ENCODE data around the gene RNF40. TPM values are rescaled to one million over a fixed set of nuclear protein-coding genes. Genes with fewer than 3 reads are reported as not detected.

The RNF40 gene
- total RNA-seq, 2 experiments from 2014 or later = 103 to 106 TPM

- Mint-ChIP-seq H3K4me3 (no peak overlapping the region), H3K36me3 (no peaks in the 10 kb centered on the region), H3K4me1 (peaks cover 5% of the 10 kb centered on the region), H3K9me3 (ENCODE audit: low read depth) (no peaks in the 10 kb centered on the region), H3K27ac (no peak overlapping the region), H3K27me3 (peaks cover 22% of the 10 kb centered on the region)
- DNase-seq (no peak), ATAC-seq (no peak)
- CTCF ChIA-PET = no interaction called here
Observed at GRCh38 chr16:30784215-30784614, 22.1 kb downstream of the RNF40 start.

DNA sequence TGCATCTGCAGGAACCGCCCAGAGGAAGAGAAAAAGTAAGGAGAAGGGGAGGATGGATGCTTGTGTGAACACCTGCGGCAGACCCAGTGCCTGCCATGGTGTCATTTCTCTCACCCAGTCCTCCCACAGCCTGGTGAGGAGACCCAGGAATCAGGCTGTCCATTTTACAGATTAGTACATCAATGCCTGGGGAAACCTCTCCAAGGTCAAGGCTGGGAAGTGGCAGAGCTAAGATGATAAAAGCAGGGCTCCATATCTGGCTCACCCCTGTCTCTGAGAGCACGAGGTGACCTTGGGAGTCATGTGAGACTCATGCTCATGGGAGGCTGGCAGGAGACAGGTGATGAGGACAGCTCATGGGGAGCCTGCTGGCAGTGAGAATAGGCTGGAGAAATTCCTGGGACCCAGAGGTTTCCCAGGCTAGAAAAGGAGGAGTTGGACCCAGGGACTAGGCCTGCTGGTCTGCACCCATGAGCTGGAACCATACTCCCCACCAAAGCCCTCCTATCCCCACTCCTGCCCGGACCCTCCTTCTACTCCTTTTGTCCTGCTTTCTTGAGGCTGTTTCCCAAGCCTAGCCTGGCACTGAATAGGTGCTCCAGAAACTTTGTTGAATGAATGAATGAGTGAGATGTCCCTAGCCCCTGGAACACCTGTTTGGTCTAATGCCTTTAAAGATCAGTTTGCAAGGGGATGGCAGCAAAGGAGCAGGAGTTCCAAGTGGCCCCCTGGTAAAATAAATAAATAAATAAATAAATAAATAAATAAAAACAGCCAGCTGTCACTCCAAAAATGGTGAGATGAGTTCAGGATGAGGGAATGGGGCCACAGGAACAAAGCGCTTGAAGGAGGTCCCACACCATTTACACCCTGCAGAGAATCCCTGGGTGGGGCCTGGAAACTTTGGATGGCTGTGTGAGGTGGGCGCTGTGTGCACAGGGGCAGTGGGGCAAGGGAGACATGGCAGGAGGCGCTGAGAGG is 23.3 kb downstream of the RNF40 start:
- no peak overlapping the region for H3K27ac Mint-ChIP-seq
- H3K4me3 Mint-ChIP-seq = peak overlapping the region; percentile 57
- peaks cover 5% of the 10 kb centered on the region for H3K4me1 Mint-ChIP-seq
- H3K9me3 Mint-ChIP-seq (ENCODE audit: low read depth) = no peaks in the 10 kb centered on the region
- H3K36me3 Mint-ChIP-seq = no peaks in the 10 kb centered on the region
- DNase-seq (no peak), ATAC-seq (no peak)
- CTCF ChIA-PET = interaction anchor here (0.9 to 1.7 kb wide), 6 partner anchors 8 to 88 kb away, joined by 3 to 5 read pairs (median 3); no protein-coding TSS in a partner anchor
- H3K27me3 Mint-ChIP-seq = peaks cover 22% of the 10 kb centered on the region

GRCh38 chr16:30786115-30786935 is 24.2 kb downstream of the RNF40 start:
- H3K4me3 Mint-ChIP-seq = peak overlapping the region; percentile 57
- peaks cover 5% of the 10 kb centered on the region for H3K4me1 Mint-ChIP-seq
- no peak overlapping the region for H3K27ac Mint-ChIP-seq
- no peaks in the 10 kb centered on the region for H3K36me3 Mint-ChIP-seq
- CTCF ChIA-PET = interaction anchor here (0.9 to 1.7 kb wide), 3 partner anchors 11 to 28 kb away, joined by 3 to 5 read pairs (median 4); no protein-coding TSS in a partner anchor
- H3K9me3 Mint-ChIP-seq (ENCODE audit: low read depth) = no peaks in the 10 kb centered on the region
- H3K27me3 Mint-ChIP-seq = peaks cover 22% of the 10 kb centered on the region
- ATAC-seq = peak; percentile 59
- no peak for DNase-seq

DNA sequence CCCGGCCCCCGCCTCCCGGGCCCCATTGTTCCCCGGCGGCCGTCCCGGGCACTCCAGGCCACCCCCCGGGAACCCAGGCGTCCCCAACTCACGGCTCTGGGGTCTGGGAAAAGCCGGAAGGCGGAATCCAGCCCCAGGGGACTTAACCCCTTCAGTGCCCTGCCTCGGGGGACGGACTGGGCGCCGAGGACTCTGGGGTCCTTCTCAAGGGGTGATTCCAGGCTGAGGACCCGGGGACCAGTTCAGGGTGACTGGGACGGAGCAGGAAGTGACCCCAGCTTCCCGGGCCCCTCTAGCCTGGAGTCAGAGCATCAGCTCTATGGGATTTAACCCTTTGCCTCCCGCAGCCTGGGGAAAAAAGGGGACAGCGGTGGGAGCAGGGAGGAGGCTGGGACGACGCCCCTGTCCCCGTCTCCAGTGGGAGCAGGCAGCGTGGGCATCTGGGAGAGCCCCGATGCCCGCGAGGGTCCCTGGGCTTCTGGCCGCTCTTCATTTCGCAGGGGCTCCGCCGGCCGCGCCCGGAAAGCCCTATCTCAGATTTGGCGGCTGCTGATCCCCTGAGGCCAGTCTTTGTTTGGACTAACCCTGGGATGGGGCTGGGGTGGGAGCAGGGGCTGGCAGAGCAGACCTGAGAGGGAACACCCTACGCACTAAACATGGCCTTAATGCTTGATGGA is 25.0 kb downstream of the RNF40 start, which contains the start of gene ZNF629:
ZNF629 (minus strand) TSS at position 270 of the 677 bp plus-strand sequence. CDS start 2,723 bp downstream, outside the sequence.
- Mint-ChIP-seq H3K27me3 (peaks cover 22% of the 10 kb centered on the region), H3K36me3 (no peaks in the 10 kb centered on the region), H3K27ac (peak within 1 kb of the TSS; percentile 15), H3K4me1 (peaks cover 5% of the 10 kb centered on the region), H3K4me3 (peak within 1 kb of the TSS; percentile 72), H3K9me3 (ENCODE audit: low read depth) (no peaks in the 10 kb centered on the region)
- ATAC-seq (peak; percentile 53), DNase-seq (no peak)
- CTCF ChIA-PET = no interaction called here

DNA sequence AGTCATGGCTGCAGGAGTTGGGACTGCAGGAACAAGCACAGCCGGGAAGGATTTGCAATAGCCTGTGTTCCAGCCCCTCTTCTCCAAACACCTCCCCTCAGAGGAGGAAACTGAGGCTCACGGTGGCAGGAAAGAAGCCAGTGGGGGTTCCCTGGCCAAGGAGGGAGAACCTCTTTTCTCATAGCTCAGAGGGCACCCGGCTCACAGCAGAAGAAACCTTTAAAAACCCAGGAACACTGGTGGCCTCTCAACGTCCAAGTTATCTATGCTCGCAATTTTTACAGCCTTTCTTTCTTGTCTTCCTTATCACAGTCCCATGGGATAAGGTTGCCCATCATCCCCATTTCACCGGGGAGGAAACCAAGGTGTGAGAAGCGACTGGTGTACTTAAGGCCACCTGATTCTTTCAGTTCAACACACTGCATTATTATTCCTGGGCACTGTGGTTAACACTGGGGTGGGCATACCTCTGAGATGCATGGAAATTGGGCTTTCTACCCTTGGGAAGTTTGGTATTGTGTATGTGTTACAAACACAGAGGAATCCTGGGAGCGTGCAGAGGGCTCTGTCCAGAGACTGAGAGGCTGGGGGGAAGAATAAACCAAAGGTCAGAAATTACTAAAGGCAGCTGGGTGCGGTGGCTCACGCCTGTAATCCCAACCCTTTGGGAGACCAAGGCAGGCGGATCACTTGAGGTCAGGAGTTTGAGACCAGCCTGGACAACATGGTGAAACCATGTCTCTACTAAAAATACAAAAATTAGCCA is 25.7 kb downstream of the RNF40 start:
- ATAC-seq (no peak), DNase-seq (no peak)
- CTCF ChIA-PET = no interaction called here
- peaks cover 5% of the 10 kb centered on the region for H3K4me1 Mint-ChIP-seq
- no peaks in the 10 kb centered on the region for H3K36me3 Mint-ChIP-seq
- H3K27ac Mint-ChIP-seq = no peak overlapping the region
- H3K4me3 Mint-ChIP-seq = peak overlapping the region; percentile 72
- peaks cover 22% of the 10 kb centered on the region for H3K27me3 Mint-ChIP-seq
- H3K9me3 Mint-ChIP-seq (ENCODE audit: low read depth) = no peaks in the 10 kb centered on the region

DNA sequence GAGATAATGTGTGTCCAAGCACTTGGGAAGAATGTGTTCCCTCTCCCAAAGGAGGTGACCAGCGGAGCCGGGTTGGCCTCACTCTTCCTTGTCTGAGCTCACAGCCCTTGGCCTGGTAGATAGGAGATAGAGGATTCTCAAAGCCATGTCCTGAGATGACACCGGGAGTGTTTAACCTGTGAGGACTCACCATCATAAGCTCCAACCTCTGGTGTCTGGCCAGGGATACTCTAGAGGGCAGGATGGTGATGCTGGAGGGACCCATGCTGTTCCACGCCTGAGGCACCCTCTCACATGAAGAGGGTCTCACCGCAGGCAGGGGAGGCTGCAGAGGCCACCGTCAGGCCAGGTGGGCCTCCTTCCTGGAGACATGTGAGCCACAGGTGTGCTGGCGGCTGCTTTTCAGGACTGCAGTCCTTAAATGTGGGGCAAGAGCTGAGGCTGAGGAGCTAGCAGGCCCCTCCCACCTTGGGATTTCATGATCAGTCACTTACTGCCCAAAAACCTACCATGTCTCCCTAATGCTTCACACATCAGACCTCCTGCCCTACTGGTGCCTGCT is 31.5 kb downstream of the RNF40 start:
- Mint-ChIP-seq H3K4me1 (no peaks in the 10 kb centered on the region), H3K27ac (no peak overlapping the region), H3K27me3 (no peaks in the 10 kb centered on the region), H3K9me3 (ENCODE audit: low read depth) (no peaks in the 10 kb centered on the region), H3K36me3 (no peaks in the 10 kb centered on the region), H3K4me3 (no peak overlapping the region)
- DNase-seq (no peak), ATAC-seq (no peak)
- CTCF ChIA-PET = interaction anchor here (0.9 to 1.5 kb wide), 4 partner anchors 9 to 51 kb away, joined by 3 to 4 read pairs (median 4); no protein-coding TSS in a partner anchor

- Mint-ChIP-seq H3K27me3 (no peaks in the 10 kb centered on the region), H3K9me3 (ENCODE audit: low read depth) (no peaks in the 10 kb centered on the region), H3K4me3 (no peak overlapping the region), H3K4me1 (no peaks in the 10 kb centered on the region), H3K36me3 (no peaks in the 10 kb centered on the region), H3K27ac (no peak overlapping the region)
- DNase-seq = no peak
- ATAC-seq = no peak
- CTCF ChIA-PET = interaction anchor here (1.5 kb wide), 1 partner anchor 20 kb away, joined by 4 read pairs; no protein-coding TSS in a partner anchor
Observed at GRCh38 chr16:30794634-30795033, 32.5 kb downstream of the RNF40 start.

DNA sequence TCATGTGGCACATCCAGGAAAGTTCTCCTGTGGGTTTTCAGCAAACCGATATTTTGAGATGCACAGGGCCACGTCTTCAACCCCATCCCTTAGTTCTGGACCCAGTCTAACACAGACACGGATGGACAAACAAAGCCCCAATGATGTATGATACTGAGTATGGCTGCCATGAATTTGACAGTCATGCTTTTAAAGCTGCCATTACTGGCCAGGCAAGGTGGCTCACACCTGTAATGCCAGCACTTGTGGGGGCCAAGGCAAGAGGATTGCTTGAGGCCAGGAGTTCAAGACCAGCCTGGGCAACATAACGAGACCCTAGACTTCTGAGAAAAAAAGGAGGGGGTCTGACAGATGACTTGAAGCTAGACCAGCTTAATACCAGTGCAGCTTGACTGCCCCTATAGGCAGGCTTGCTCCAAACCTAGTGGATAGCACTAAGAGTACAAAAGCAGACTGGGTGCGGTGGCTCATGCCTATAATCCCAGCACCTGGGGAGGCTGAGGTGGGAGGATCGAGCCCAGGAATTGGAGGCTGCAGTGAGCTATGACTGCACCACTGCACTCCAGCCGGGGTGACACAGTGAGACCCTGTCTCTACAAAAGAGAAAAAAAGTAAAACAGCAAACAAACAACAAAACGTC is 35.7 kb downstream of the RNF40 start:
- Mint-ChIP-seq H3K4me3 (no peak overlapping the region), H3K27ac (no peak overlapping the region), H3K4me1 (peaks cover 5% of the 10 kb centered on the region), H3K9me3 (ENCODE audit: low read depth) (no peaks in the 10 kb centered on the region), H3K36me3 (no peaks in the 10 kb centered on the region), H3K27me3 (no peaks in the 10 kb centered on the region)
- no peak for ATAC-seq
- CTCF ChIA-PET = interaction anchor here (0.7 to 1.7 kb wide), 6 partner anchors 9 to 27 kb away, joined by 3 to 7 read pairs (median 4); no protein-coding TSS in a partner anchor
- no peak for DNase-seq

GRCh38 chr16:30802936-30803335 is 40.8 kb downstream of the RNF40 start:
- Mint-ChIP-seq H3K36me3 (peaks cover 2% of the 10 kb centered on the region), H3K4me3 (no peak overlapping the region), H3K4me1 (peaks cover 23% of the 10 kb centered on the region), H3K27me3 (peaks cover 15% of the 10 kb centered on the region), H3K27ac (no peak overlapping the region), H3K9me3 (ENCODE audit: low read depth) (no peaks in the 10 kb centered on the region)
- ATAC-seq (no peak), DNase-seq (no peak)
- CTCF ChIA-PET = interaction anchor here (1.4 to 1.8 kb wide), 3 partner anchors 10 to 42 kb away, joined by 6 to 8 read pairs (median 6); no protein-coding TSS in a partner anchor

- no peak overlapping the region for H3K27ac Mint-ChIP-seq
Observed at GRCh38 chr16:30805056-30805369, 42.9 kb downstream of the RNF40 start.

DNA sequence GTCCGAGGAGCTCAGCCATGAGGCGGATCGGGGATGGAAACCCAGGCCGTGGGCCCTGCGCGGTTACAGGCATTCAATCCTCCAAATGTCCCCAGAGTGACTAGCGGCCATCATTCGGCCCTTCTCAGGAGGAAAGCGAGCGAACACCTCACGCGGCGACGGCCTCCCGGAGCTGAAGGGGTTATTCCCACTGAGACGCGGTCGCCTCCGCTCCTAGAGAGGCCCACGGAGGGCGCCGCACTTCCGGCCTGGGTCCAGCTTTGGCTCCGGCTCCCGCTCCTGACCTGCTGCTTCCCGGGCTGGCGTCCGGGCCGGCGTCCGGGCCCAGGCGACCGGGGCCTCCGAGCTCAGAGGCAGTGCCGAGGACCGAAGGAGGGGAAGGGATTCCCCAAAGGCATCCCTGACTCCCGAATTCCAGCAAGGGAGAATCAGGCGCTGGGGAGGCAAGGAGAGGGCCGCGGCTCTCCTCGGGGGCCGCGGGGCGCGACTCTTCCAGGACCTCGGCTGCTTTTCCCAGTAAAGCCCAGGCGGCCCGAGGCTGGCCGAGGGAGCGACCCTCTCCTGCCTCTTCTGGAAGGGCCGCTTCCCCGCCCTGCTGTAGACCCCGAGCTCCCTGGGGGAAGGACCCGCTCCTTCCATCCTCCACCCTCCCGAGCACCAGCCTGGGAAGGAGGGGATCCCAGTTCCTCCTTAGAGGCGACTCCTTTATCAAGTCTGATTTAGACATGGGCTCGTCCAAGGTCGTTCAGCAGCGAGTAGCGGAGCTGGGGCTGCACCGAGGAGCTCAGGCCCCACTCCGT is 43.4 kb downstream of the RNF40 start:
- DNase-seq (no peak), ATAC-seq (peak; percentile 59)
- Mint-ChIP-seq H3K36me3 (peaks cover 2% of the 10 kb centered on the region), H3K27me3 (peaks cover 17% of the 10 kb centered on the region), H3K4me3 (peak overlapping the region; percentile 47), H3K9me3 (ENCODE audit: low read depth) (no peaks in the 10 kb centered on the region), H3K27ac (no peak overlapping the region), H3K4me1 (peaks cover 23% of the 10 kb centered on the region)
- CTCF ChIA-PET = interaction anchor here (1.0 to 3.0 kb wide), 5 partner anchors 9 to 137 kb away, joined by 3 to 32 read pairs (median 3); no protein-coding TSS in a partner anchor

More at GRCh38 chr16:30805056-30805369, 42.9 kb downstream of the RNF40 start:
- Mint-ChIP-seq H3K27me3 (peaks cover 17% of the 10 kb centered on the region), H3K4me3 (peak overlapping the region; percentile 47), H3K4me1 (peaks cover 23% of the 10 kb centered on the region), H3K36me3 (peaks cover 2% of the 10 kb centered on the region), H3K9me3 (ENCODE audit: low read depth) (no peaks in the 10 kb centered on the region)
- ATAC-seq (peak; percentile 7), DNase-seq (no peak)
- CTCF ChIA-PET = interaction anchor here (1.0 to 3.0 kb wide), 4 partner anchors 10 to 137 kb away, joined by 3 to 32 read pairs (median 4); no protein-coding TSS in a partner anchor

Measured in activated CD8-positive, alpha-beta memory T cell treated with anti-CD3 and anti-CD28 coated beads, Interleukin-2, amount 10 ng/mL, durations not matched to agents 7 days and 5 days (primary cell).